ENCODE data around the gene COMMD3.
"Not testable (repeated sequence)": the region's sequence is repeated elsewhere in the genome, so short reads cannot be mapped to it uniquely, and the experiment has no call there.

COMMD3 gene

DNA sequence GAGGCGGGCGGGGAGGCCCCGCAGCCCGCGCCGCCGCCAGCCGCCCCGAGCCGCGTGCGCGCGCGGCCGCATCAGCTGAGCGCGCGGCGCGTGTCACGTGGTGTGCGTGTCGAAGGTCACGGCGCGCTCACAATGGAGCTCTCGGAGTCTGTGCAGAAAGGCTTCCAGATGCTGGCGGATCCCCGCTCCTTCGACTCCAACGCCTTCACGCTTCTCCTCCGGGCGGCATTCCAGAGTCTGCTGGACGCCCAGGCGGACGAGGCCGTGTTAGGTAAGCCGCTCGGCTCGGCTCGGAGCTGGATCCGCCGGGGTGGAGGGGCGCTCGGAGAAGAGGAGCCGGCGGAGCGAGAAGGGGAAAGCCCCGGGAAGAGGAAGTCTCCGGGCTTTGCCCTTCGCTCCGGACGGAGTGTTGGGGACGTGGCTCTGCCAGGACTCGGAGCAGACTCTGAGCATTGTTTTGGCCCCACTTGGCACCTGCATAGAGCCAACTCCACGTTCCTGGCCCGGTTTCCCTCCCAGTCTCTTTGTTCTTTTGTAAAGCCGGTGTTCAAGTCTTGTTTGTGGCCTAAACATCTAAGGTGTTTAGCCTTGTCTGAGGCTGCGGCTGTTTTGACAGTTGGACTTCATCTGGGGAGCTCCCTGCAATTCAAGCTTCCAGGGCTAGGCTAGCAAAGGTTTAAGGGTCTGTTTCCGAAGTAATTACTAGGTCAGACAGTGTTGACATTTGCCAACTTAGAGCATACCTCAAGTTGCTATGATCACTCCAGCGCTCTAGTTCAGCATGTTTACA, at the start of gene COMMD3:
TSS of gene COMMD3 (plus strand) at position 103 of the 790 bp plus-strand sequence. CDS start at position 133, 30 bp downstream.
- DNase-seq = peak; percentile 87

DNA sequence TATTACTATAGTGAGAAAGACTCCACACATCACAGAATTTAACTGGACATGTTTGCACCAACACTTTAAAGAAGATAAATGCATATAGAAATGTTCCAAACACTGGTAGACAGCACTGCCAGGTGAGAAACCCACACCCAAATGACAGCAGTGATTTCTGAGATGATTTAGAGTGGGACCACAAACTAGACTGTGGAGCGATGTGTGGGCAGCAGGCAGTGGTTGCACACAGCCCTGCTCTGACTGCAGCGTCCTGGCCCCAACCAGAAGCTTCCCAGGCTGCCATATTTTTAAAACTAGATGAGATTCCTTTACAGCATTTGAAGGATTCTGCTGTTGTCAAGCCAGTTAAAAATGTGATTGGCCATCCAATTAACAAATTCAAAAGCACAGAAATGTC, 47.7 kb upstream of the COMMD3 start:
- DNase-seq = no peak

- DNase-seq = no peak
These were observed 44.4 kb upstream of the COMMD3 start for GRCh38 chr10:22271786-22272185.

- DNase-seq = no peak
These were observed 37.8 kb upstream of the COMMD3 start for GRCh38 chr10:22278441-22278782.

DNA sequence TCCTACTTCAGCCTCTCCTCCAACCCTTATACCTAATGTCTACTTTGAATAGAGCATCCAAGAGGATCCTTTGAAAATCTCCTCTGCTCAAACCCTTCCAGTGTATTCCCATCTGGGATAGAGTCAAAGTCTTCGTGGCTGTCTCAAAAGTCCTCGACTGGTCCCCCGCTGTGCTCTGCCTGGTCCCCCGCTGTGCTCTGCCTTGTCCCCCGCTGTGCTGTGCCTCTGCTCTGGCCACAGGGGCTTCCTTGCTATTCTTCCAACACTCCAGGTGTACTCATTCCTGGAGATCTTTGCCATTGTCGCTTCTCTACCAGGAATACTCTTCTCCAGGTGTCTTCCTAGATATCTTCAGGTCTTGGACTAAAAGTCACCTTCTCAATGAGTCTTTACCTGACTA, 36.1 kb upstream of the COMMD3 start:
- no peak for DNase-seq

GRCh38 chr10:22285130-22285529, 31.1 kb upstream of the COMMD3 start:
- no peak for DNase-seq

DNA sequence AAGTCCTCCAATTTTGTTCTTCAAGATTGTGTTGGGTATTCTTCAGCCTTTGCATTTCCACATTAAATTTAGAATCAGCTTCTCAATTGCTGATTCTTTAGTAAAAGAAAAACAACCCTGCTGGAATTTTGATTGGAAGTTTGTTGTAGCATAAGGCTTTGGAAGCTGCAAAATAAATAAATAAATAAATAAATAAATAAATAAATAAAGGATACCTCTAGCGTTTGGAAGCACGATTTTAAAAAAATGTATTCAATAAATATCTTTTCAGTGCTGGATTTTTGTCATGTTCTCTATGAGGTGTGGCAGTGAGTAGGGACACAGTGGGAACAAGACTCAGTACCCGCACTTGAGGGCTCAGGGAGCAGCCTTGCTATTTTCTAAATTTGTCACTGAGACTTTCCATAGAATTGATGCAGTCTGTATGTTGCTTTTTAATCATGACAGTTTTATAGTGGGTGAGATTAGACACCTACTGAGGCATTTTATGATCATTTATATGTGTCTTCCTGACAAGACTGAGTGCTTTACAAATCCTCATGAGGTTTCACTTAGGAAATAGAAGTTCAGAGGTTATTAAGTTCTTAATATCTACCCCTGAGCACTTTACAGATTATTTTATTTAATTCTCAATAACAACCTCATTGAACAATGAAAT, 22.3 kb upstream of the COMMD3 start:
- no peak for DNase-seq

GRCh38 chr10:22294694-22295093, 21.5 kb upstream of the COMMD3 start:
- DNase-seq = no peak

- DNase-seq = no peak
These were observed 15.0 kb upstream of the COMMD3 start for GRCh38 chr10:22301193-22301592.

GRCh38 chr10:22303461-22303860, 12.7 kb upstream of the COMMD3 start:
- no peak for DNase-seq

GRCh38 chr10:22305721-22306120, 10.5 kb upstream of the COMMD3 start:
- DNase-seq = peak; percentile 35

- DNase-seq = peak; percentile 60
These were observed 7.8 kb upstream of the COMMD3 start for GRCh38 chr10:22308390-22308789.

DNA sequence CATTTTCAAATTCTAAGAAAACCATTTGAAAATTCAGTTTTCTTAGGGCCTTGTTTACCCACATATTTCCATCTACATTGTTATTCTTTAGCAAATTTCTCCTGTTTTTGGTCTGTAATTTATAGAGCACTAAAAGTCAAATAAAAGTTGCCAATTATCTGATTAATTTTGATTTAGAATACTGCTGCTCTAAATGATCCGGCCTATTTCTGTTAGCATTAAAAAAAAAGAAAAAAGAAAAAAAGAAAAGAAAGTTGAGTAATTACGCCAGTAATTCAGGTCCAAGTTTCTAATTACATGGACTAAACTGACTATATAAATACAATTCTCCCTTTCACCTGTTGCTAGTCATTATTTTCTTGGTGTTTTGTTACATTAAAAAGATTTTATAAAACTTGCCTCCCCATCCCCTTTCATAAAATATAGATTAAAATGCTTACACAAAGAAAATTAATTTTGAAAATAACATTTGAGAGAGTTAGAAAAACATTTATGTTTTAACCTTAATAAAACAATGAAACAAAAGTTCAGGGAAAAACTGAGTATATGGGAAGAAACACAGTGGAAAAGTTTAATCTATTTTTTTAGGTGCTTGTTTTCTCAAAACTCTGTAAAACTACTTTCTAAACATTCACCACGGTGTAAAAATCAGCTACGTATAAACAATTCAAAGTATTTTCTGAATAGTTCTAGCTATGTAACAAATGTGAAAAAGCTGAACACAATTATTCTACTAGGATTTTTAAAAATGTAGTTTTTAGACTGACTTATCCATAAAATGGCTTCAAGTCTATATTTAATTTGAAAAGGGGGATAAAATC, 6.8 kb upstream of the COMMD3 start:
- DNase-seq = no peak

DNA sequence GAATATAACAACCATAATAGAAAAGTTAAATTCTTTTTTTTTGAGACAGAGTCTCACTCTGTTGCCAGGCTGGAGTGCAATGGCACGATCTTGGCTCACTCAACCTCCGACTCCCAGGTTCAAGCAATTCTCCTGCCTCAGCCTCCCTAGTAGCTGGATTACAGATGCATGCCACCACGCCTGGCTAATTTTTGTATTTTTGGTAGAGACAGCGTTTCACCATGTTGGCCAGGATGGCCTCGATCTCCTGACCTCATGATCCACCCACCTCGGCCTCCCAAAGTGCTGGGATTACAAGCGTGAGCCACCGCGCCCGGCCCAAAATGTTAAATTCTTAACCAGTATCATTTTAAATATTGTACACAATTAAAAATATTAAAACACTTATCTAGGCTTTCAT, 6.2 kb upstream of the COMMD3 start:
- not testable (repeated sequence) for DNase-seq

DNA sequence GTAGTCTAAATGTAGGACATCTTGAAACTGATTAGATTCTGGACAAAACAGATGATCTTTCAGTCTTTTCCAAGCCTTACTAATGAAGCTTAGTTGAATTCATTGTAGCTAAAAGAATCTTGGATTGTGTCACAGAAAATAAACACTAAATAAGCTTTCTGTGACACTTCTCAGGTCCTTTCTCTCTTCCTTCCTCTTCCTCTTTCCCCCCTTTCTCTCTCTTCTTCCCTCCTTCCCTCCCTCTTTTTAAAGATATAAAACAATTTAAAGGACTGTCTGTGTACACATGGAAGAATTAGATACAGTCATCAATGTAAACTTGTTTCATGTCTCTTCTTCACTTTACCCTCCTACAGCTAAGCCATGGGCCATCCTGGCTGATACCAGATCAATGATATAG, 5.3 kb upstream of the COMMD3 start:
- DNase-seq = no peak

DNA sequence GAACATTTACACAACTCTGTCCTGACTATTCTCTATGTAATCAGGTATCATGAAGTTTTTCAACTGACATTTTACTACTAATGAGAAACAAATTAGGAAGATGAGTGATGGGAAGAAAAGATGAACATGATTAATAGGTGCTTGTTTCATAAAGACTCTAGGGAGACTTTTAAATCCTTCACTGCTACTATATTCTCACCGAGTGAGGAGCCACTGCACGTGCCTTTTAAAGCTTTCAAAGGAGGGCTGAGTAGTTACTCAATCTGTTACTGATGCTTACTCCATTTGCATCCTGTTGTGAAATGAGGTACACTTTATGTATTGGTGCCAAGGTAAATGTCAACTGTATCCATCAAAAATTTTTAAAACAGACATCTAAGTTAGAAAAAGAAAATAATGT, 1.3 kb upstream of the COMMD3 start:
- no peak for DNase-seq

DNA sequence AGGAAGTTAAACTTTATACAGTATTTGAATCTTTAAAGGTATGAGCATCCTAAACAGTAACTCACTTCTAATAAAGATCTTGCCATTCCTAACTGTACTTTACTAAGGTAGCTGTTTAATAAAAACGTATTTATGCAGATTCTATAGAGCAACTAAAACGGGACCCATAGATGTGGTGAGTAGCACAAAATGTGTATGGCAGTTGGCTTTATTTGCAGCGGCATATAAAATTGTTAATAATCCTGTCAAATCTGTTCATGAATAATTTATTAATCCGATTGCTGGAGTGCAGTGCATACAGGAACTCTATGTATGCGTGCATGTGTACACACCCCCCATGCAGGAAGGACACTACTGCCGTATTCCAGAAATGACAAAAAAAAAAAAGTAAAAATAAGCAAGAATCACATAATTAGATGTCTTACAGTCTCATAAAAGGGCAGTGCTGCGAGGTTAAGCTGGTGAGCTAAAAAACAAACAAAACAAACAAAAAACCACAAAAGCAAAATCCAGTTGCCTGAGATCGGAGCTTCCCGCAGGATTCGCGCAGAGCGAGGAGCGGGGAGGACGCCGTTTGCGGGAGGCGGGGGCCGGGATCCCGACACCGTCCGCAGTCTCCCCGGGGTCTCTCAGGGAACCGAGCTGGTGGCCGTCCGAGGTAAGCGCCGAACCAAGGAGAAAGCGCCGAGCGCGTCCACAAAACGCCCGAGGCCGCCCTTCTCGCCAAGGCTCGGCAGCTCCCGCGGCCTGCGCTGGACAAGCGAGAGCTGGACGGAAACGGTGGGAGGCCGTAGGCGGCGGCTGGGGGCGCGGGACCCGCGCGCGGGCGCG, 518 bp upstream of the COMMD3 start:
- no peak for DNase-seq

DNA sequence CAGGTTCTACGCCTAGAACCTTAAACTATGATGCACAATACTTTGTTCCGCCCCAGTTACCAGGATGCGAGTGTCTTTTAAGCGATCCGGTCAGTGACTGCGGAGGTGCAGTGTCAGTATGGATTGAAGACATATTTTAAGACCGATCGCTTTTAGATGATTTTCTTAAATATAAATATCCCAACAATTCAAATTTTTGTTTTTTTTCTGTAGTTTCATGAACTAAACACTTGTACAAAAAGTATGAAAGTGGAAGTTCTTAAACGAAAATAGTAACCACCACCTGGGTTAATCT, 835 bp downstream of the COMMD3 start:
- no peak for DNase-seq

DNA sequence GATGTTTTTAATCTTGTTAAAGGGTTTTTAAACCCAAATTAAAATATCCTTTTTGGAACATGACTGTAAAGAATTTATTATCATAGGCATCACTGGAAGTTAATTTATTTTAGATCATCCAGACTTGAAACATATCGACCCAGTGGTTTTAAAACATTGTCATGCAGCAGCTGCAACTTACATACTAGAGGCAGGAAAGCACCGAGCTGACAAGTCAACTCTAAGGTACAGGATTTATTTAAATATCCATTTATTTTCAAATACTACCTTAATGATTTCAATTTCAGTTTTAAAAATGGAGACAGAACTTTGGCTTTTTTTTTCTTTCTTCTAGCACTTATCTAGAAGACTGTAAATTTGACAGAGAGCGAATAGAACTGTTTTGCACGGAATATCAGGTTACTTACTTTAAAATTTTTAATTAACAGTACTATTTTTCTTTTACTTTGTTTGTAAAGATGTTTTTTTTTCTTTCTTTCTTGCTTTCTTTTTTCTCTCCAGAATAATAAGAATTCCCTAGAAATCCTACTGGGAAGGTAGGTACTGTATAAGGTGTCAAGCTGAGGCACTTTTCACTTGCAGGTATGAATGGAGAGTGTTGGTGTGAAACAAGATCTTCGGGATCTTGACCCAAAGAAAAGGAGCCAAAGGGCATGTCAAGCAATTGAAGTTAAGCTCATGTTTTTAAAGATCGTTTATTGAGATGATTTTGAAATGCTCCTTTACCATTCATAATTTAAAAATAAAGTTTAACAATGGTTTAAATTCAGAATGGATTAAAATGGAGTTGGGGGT, 1.8 kb downstream of the COMMD3 start:
- no peak for DNase-seq

GRCh38 chr10:22318772-22319171, 2.6 kb downstream of the COMMD3 start:
- DNase-seq = no peak

DNA sequence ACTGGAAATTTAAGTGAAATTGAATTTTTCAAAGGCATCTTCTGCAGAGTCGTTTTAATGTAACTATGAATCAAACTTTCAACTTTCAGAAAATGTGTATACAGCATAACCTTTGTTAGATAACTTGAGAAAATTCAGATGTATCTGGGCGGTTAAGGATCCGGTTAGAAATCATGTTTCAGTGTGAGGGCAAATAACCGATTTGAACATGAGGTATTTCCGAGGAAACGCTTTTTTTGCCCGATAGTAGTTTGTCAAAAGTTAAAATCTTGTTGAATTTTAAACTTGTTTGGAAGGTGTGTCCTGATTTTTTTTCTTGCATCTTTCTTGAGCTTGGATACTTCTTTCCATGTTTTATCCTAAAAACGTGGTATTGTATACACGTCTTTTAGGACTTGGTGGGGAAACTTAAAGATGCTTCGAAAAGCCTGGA, 3.4 kb downstream of the COMMD3 start:
- DNase-seq = no peak

GRCh38 chr10:22319980-22320558, 3.9 kb downstream of the COMMD3 start:
- DNase-seq = no peak

All from fibroblast of skin of right quadriceps (primary cell).